ENCODE data around the gene CACNG7. TPM values are rescaled to one million over a fixed set of nuclear protein-coding genes. Genes with fewer than 3 reads are reported as not detected.

CACNG7 gene
- total and polyA plus RNA-seq, 4 donors = not detected

DNA sequence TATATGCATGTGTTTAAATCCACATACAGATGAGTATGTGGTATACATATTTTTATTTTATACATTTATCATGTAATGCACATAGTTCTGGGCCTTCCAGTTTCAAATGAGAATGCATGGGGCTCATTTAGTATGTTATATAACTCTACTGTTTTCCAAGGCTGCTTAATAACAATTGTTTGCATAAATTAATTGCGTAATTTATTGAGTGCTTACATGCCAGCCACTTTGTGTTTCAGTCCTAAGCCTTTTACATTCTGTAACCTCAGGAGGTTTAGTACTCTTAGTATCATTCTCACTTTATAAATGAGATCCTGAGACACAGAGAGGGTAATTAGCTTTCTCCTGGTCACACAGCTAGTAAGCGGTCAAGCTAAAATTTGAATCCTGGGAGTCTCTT, 36.9 kb downstream of the CACNG7 start:
- TF ChIP-seq, protein P1, sequence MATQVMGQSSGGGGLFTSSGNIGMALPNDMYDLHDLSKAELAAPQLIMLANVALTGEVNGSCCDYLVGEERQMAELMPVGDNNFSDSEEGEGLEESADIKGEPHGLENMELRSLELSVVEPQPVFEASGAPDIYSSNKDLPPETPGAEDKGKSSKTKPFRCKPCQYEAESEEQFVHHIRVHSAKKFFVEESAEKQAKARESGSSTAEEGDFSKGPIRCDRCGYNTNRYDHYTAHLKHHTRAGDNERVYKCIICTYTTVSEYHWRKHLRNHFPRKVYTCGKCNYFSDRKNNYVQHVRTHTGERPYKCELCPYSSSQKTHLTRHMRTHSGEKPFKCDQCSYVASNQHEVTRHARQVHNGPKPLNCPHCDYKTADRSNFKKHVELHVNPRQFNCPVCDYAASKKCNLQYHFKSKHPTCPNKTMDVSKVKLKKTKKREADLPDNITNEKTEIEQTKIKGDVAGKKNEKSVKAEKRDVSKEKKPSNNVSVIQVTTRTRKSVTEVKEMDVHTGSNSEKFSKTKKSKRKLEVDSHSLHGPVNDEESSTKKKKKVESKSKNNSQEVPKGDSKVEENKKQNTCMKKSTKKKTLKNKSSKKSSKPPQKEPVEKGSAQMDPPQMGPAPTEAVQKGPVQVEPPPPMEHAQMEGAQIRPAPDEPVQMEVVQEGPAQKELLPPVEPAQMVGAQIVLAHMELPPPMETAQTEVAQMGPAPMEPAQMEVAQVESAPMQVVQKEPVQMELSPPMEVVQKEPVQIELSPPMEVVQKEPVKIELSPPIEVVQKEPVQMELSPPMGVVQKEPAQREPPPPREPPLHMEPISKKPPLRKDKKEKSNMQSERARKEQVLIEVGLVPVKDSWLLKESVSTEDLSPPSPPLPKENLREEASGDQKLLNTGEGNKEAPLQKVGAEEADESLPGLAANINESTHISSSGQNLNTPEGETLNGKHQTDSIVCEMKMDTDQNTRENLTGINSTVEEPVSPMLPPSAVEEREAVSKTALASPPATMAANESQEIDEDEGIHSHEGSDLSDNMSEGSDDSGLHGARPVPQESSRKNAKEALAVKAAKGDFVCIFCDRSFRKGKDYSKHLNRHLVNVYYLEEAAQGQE (IDR thresholded peaks at IDR 0.05) = no peak
- TF ChIP-seq JUND (IDR thresholded peaks at IDR 0.05) (no peak), TAF1 (conservative IDR thresholded peaks at IDR 0.05) (no peak), RXRA (IDR thresholded peaks at IDR 0.05) (no peak), FOXA1 (IDR thresholded peaks at IDR 0.05) (no peak), ATF3 (IDR thresholded peaks at IDR 0.05) (no peak), RAD21 (IDR thresholded peaks at IDR 0.05) (no peak), NR2F2 (IDR thresholded peaks at IDR 0.05) (no peak), YY1 (IDR thresholded peaks at IDR 0.05) (no peak), HNF4A (conservative IDR thresholded peaks at IDR 0.05) (no peak), HNF4G (IDR thresholded peaks at IDR 0.05) (no peak), SP1 (IDR thresholded peaks at IDR 0.05) (no peak), CTCF (IDR thresholded peaks at IDR 0.05; ENCODE audit: low read depth, low read length, missing input control) (no peak), ZBTB33 (IDR thresholded peaks at IDR 0.05) (no peak), GABPA (IDR thresholded peaks at IDR 0.05 in 1 of 2, conservative IDR thresholded peaks at IDR 0.05 in 1 of 2) (no peak), EGR1 (IDR thresholded peaks at IDR 0.05; ENCODE audit: low read depth in 2 of 2) (no peak), FOXA2 (IDR thresholded peaks at IDR 0.05) (no peak)
- TF ChIP-seq, protein P2, sequence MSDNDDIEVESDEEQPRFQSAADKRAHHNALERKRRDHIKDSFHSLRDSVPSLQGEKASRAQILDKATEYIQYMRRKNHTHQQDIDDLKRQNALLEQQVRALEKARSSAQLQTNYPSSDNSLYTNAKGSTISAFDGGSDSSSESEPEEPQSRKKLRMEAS (IDR thresholded peaks at IDR 0.05) = no peak
- no peak for DNase-seq (ENCODE audit: low spot score)
- no peak overlapping the region for H3K4me3 ChIP-seq (ENCODE audit: low read depth in 1 of 3, low read length in 3 of 3)
- H3K9me3 ChIP-seq (ENCODE audit: control insufficient read depth in 4 of 4, low read length in 3 of 4) = peaks cover 0 to 3% (median 0%) of the 10 kb centered on the region in 4 donors
- no peak overlapping the region for H3K27ac ChIP-seq (ENCODE audit: low read depth in 1 of 2, low read length in 2 of 2)
- H3K4me1 ChIP-seq (ENCODE audit: control insufficient read depth in 4 of 4, insufficient read depth in 4 of 4, low read length in 3 of 4) = no peaks in the 10 kb centered on the region
- no peaks in the 10 kb centered on the region for H3K36me3 ChIP-seq (ENCODE audit: control insufficient read depth in 4 of 4, insufficient read depth in 3 of 4, low read depth in 1 of 4, low read length in 3 of 4)
- WGBS = 93% methylated on average over 2 of the region's 2 CpGs
- no peak overlapping the region for H3K9ac ChIP-seq (ENCODE audit: low read depth in 1 of 2, low read length in 2 of 2)
- peaks cover 0 to 15% (median 3%) of the 10 kb centered on the region in 4 donors for H3K27me3 ChIP-seq (ENCODE audit: control insufficient read depth in 4 of 4, insufficient read depth in 4 of 4, low read length in 3 of 4)
